SK-N-SH treated with all-trans-retinoic acid at 6 μM for 48 hours (cell line): ENCODE data around the gene KCNMA1.

Source experiments
- ARNTL ChIP-seq: fragments of 450-650 bp; formaldehyde crosslinking; IDR thresholded peaks from 2 replicates; pipeline ENCODE4 v1.5.0; 2020; ENCODE audit warnings: low read depth, mild to moderate bottlenecking, moderate library complexity, borderline replicate concordance
- ISL1 ChIP-seq: fragments of 250-450 bp; sonication (Bioruptor Pico); IDR thresholded peaks from 2 replicates; pipeline ENCODE4 v2.1.2; 2022; ENCODE audit warnings: mild to moderate bottlenecking, moderate library complexity
- OSR1 ChIP-seq: fragments of 250-450 bp; sonication (Bioruptor Pico); IDR thresholded peaks from 2 replicates; pipeline ENCODE4 v1.8.0; 2022; ENCODE audit warnings: moderate library complexity, mild to moderate bottlenecking, inconsistent platforms
- PPARA ChIP-seq: fragments of 250-450 bp; sonication (Bioruptor Pico); IDR thresholded peaks from 2 replicates; pipeline ENCODE4 v1.5.0; 2020; ENCODE audit warnings: mild to moderate bottlenecking, borderline replicate concordance
- ZNF565 ChIP-seq: fragments of 450-650 bp; formaldehyde crosslinking; conservative IDR thresholded peaks from 2 replicates; pipeline ENCODE4 v1.5.0; 2020; ENCODE audit warnings: low read depth, mild to moderate bottlenecking, moderate library complexity

DNA sequence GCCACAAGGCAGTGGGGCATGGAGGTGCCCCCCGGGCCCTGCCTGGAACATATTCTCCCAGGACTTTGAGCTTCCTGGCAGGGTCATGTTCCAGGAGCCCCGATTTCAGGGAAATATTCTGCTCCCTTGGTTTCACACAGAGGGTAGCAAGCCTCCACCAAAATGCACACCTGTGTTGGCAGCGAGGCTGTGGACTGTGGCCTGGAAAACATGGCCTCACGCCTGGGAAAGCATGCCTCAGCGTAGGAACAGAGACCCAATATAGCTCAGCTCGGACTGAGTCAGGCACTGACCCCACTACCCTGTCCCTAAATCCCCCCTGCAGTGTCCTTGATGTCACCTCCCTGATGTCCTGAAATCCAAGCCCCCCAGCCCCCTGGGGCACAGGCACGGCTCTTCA lies 92.0 kb downstream of the KCNMA1 start:
- no peak for TF ChIP-seq OSR1 (CRISPR knock-in tag)
- no peak for TF ChIP-seq ISL1 (CRISPR knock-in tag)
- TF ChIP-seq ARNTL (CRISPR knock-in tag) = no peak
- no peak for TF ChIP-seq PPARA (CRISPR knock-in tag)
- TF ChIP-seq ZNF565 = no peak
